Dedifferentiated amniotic fluid mesenchymal stem cell (primary cell): ENCODE results near the gene ARHGEF35.
"Not testable (repeated sequence)": the region's sequence is repeated elsewhere in the genome, so short reads cannot be mapped to it uniquely, and the experiment has no call there.

ENCODE experiments used
- DNase-seq: peaks from one replicate; pipeline ENCODE4 v3.0.0-alpha.2; 2016; ENCODE audit errors: extremely low spot score

The ARHGEF35 gene

GRCh38 chr7:144195212-144195872, at the start of gene ARHGEF35:
Gene ARHGEF35 (minus strand): TSS chr7:144195833. CDS start chr7:144188383, 7,450 bp downstream.
- DNase-seq = not testable (repeated sequence)

GRCh38 chr7:144245372-144245771, 49.7 kb upstream of the ARHGEF35 start:
- DNase-seq = not testable (repeated sequence)

GRCh38 chr7:144239365-144239764, 43.7 kb upstream of the ARHGEF35 start, which contains the start of gene OR2A42:
Gene OR2A42 (minus strand): TSS chr7:144239605. CDS start chr7:144232843, 6,762 bp downstream.
- DNase-seq = not testable (repeated sequence)

- not testable (repeated sequence) for DNase-seq
These were observed 43.0 kb upstream of the ARHGEF35 start for GRCh38 chr7:144238530-144239082.

GRCh38 chr7:144233039-144233438, 37.4 kb upstream of the ARHGEF35 start:
- not testable (repeated sequence) for DNase-seq

GRCh38 chr7:144231027-144231426, 35.4 kb upstream of the ARHGEF35 start:
- DNase-seq = not testable (repeated sequence)

- not testable (repeated sequence) for DNase-seq
These were observed 33.2 kb upstream of the ARHGEF35 start for GRCh38 chr7:144228810-144229209.

- DNase-seq = not testable (repeated sequence)
These were observed 31.2 kb upstream of the ARHGEF35 start for GRCh38 chr7:144226866-144227265.

- DNase-seq = not testable (repeated sequence)
These were observed 28.0 kb upstream of the ARHGEF35 start for GRCh38 chr7:144223675-144224074.

- DNase-seq = not testable (repeated sequence)
These were observed 24.9 kb upstream of the ARHGEF35 start for GRCh38 chr7:144220531-144220930.

GRCh38 chr7:144219149-144219548, 23.5 kb upstream of the ARHGEF35 start:
- not testable (repeated sequence) for DNase-seq

GRCh38 chr7:144218581-144218980, 22.9 kb upstream of the ARHGEF35 start:
- not testable (repeated sequence) for DNase-seq

- not testable (repeated sequence) for DNase-seq
These were observed 21.6 kb upstream of the ARHGEF35 start for GRCh38 chr7:144217200-144217599.

GRCh38 chr7:144205306-144205705, 9.7 kb upstream of the ARHGEF35 start:
- not testable (repeated sequence) for DNase-seq

GRCh38 chr7:144203086-144203485, 7.5 kb upstream of the ARHGEF35 start:
- not testable (repeated sequence) for DNase-seq

GRCh38 chr7:144201978-144202377, 6.3 kb upstream of the ARHGEF35 start:
- DNase-seq = not testable (repeated sequence)

GRCh38 chr7:144198934-144199333, 3.3 kb upstream of the ARHGEF35 start:
- not testable (repeated sequence) for DNase-seq

- not testable (repeated sequence) for DNase-seq
These were observed 1.2 kb downstream of the ARHGEF35 start for GRCh38 chr7:144194453-144194852.

GRCh38 chr7:144193782-144194181, 1.9 kb downstream of the ARHGEF35 start:
- DNase-seq = not testable (repeated sequence)

GRCh38 chr7:144188578-144189171, 7.0 kb downstream of the ARHGEF35 start:
- DNase-seq = not testable (repeated sequence)

- not testable (repeated sequence) for DNase-seq
These were observed 7.8 kb downstream of the ARHGEF35 start for GRCh38 chr7:144187848-144188247.

- not testable (repeated sequence) for DNase-seq
These were observed 12.5 kb downstream of the ARHGEF35 start, which contains the start of gene CTAGE4 for GRCh38 chr7:144183166-144183565. Gene CTAGE4 (plus strand): TSS chr7:144183466. CDS start chr7:144183504, 38 bp downstream.

- DNase-seq = not testable (repeated sequence)
These were observed 16.5 kb downstream of the ARHGEF35 start for GRCh38 chr7:144179165-144179479.
